Stimulated activated CD4-positive, alpha-beta T cell treated with anti-CD3 and anti-CD28 coated beads, TNF-alpha, amount 100 ng/mL, for 48 hours (primary cell): ENCODE results near the gene COL9A3.
"Not testable (repeated sequence)": the region's sequence is repeated elsewhere in the genome, so short reads cannot be mapped to it uniquely, and the experiment has no call there.

Experiments used
- DNase-seq, 3 donors: peaks; one replicate each; pipeline ENCODE4 v3.0.0-alpha.2; 2020; ENCODE audit warnings: low read depth in 3 of 3

The COL9A3 gene

DNA sequence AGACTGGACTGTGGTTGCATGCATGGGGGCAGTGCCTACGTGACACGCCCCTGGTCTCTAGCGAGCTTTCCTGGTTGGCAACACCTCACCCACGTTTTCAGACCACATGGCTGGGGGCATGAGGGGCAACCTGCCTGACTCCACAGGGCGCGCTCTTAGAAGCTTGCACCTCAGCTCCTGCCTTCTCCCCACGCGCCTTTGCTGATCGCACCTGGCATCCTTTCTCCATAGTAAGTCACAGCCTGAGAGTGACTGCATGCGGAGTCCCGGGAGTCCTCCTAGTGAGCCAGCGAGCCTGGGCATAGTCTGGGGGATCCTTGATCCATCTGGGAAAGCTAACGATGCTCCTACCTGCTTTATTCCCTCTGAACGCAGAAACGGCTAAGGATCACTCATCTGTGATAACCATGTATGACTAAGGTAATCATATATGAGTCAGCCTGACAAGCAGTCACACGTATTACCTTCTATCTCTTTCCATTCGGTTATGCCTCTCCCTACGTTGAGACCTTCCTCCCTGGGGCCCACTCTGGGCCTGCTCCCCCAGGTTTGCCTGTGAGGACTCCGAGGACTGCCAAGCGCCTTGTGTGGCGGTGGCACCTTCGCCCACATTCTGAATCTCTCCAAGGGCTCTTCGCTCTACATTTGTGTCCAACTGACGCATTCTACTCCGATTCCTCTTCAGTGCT, 40.2 kb downstream of the COL9A3 start:
- DNase-seq: no peak

DNA sequence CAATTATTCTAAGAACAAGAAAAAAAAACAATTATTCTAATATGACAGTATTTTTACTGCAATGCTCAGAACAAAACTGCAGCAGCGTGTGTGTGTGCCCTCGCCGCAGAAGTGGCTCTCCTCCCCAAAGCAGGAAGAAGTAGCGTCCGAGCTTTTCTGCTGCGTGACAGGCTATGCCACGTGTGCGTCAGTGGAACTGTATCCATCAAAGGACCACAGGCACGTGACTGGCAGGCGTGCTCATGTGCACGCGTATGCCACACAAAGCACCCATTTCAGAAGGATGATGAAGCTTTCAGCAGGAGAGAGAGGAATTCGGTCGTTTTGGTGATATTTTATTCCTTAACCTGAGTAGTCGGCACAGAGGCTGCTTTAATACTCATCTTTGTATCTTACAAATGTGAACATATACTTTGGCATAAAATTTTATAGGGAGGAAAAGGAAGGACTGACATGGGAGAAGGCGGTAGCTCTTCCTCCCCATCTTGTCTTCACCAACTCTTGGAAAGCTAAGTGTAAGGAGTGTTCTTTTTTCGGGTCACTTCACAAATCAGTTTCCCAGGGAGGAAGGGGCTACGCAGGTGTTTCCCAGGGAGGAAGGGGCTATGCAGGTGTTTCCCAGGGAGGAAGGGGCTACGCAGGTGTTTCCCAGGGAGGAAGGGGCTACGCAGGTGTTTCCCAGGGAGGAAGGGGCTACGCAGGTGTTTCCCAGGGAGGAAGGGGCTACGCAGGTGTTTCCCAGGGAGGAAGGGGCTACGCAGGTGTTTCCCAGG, 41.4 kb downstream of the COL9A3 start:
- no peak for DNase-seq

DNA sequence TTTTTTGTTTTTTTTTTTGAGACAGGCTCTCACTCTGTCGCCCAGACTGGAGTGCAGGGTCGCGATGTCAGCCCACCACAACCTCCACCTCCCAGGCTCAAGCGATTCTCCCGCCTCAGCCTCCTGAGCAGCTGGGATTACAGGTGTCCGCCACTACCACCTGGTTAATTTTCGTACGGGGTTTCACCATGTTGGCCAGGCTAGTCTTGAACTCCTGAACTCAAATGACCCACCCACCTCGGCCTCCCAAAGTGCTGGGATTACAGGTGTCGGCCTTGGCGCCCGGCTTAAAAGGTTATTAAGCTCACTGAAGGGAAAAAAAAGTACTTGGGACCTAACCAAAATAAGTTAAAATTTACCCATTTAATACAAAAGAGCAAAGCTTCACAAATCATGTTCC, 42.9 kb downstream of the COL9A3 start:
- DNase-seq: no peak

GRCh38 chr20:62860391-62860923, 43.6 kb downstream of the COL9A3 start:
- no peak for DNase-seq

DNA sequence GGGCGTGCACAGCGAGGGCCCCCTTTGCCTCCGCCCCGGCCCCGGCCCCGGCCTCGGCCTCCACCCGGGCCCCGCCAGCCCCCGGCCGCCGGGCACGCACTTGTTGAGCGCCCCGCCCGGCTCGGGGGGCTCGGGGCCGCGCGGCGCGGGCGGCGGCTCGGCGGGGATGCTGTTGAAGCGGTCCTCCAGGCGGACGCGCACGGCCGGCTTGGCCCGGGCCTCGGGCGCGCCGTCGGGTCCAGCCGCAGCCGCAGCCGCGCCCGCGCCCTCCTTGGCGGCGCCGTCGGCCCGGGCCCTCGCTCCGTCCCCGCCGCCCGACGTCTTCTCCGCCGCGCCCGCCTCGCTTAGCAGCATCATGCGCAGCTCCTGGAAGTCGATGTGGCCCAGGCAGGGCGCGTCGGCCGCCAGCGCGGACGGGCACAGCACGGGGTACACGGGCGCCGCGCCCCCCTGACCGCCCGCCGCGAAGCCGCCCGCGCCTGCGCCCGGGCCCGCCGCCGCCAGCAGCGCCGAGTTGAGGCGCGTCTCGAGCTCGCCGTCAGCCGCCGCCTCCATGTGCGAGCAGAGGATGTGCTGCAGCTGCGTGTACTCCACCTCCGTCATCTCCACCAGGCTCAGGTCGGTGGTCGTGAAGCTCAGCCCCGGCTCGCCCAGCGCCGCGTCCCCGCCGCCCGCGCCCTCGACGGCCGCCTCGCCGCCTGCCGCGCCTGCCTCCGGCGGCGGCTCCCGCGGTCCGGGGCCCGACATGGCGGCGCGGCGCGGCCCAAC, 44.3 kb downstream of the COL9A3 start:
- peak in 1 of 3 donors; percentile 13 for DNase-seq

DNA sequence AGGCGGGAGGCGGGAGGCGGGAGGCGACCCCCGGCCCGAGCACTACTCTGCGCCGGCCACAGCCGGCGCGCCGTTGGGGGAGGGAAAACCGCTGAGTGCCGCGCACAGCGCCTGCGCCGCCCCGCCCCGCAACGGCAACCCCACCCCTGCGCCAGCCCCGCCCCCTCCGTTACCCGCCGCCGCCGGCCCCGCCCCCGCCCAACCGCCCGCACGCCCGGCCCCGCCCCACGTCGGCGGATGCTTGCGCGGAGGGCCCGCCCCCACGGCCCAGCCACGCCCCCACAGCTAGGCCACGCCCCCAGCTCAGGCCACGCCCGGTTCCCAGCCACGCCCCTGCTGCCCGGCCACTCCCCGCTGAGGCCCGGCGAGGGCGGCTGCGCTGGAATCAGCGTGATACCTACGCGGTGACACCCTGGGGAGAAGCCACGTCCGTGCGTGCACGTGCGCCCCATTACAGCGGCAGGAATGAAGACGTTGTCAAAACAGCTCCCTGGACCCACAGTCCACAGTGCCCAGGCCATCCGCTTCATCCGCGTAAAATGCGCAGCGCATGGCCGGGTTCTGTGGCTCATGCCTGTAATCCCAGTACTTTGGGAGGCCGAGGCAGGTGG, 45.0 kb downstream of the COL9A3 start, which contains the start of gene TCFL5:
TSS of gene TCFL5 (minus strand) at position 97 of the 611 bp plus-strand sequence. CDS start 152 bp downstream, outside the sequence.
- DNase-seq: peak; percentile 89 to 95 (median 90)

DNA sequence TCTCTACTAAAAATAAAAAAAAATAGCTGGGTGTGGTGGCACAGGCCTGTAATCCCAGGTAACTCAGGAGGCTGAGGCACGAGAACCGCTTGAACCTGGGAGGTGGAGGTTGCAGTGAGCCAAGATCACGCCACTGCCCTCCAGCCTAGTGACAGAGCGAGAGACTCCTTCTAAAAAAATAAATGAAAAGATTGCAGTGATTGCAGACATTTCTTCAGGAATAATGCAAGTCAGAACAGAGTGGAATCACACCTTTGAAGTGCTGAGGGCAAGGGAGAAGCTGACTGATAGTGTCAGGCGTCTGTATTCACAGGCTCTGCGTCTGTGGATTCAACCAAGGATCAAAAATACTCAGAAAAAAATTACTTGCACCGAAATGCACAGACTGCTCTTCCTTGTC, 47.4 kb downstream of the COL9A3 start:
- DNase-seq: no peak

DNA sequence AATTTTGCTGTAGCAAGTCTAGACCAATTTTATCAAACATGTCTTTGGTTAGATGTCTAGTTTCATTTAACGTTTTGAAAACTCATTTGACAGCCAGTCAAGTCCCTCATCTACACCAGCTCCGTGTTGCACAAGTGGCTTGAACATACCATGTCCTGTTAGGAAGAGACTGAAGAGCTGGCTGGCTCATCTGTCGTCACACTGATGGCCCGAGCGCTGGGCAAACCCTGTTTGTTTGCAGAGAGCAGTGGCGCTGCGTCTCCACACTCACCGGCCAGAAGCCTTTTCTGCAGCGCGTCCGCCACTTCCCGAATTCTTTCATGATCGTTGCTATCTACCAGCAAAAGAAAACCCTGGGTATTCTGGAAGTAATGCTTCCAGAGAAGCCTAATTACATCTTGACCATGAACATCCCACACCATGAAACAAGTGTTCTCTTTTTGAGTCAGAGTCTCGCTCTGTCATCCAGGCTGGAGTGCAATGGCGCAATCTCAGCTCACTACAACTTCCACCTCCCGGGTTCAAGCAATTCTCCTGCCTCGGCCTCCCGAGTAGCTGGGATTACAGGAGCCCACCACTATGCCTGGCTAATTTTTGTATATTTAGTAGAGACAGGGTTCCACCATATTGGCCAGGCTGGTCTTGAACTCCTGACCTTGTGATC, 55.5 kb downstream of the COL9A3 start:
- no peak for DNase-seq

DNA sequence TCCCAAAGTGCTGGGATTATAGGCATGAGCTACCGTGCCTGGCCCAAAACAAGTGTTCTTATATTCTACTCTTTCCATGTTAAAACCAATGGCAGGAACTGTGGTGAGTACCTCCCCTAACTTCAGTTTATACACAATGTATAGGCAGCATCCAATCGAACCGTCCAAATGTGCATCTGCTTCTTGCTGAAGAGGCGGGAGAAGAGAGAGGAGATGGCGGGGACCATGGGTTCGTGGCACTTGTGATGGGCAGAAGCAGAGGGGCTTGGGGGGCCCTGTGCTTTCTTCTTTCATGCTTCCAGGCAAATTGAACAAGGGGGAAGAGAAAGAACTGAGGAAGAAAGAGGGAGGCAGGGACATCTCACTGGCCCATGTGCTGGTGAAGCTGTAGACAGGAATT, 56.0 kb downstream of the COL9A3 start:
- DNase-seq: no peak

DNA sequence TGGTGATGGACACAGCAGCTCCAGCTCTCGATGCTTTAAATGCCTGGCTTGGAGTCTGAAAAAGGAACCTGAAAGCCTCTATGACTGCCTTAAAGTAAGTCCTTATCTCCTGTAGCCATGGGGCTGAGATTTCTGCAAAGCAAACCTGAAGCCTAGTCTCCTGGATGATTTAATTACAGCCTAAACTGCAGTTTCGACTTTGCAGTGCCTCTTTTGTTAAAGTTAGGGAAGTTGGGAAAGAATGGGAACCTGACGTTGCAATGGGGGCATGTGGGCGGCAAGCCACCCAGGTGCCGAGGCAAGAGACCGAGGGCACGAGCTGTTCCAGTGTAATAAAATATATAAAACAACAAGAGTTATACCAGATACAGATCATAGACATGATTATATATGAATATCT, 56.4 kb downstream of the COL9A3 start:
- DNase-seq: no peak

- not testable (repeated sequence) for DNase-seq
Observed at GRCh38 chr20:62873681-62874031, 56.8 kb downstream of the COL9A3 start.

GRCh38 chr20:62874964-62875344, 58.1 kb downstream of the COL9A3 start:
- no peak for DNase-seq

- no peak for DNase-seq
Observed at GRCh38 chr20:62875419-62876361, 58.8 kb downstream of the COL9A3 start.

- DNase-seq: no peak
Observed at GRCh38 chr20:62876501-62876901, 59.7 kb downstream of the COL9A3 start.

DNA sequence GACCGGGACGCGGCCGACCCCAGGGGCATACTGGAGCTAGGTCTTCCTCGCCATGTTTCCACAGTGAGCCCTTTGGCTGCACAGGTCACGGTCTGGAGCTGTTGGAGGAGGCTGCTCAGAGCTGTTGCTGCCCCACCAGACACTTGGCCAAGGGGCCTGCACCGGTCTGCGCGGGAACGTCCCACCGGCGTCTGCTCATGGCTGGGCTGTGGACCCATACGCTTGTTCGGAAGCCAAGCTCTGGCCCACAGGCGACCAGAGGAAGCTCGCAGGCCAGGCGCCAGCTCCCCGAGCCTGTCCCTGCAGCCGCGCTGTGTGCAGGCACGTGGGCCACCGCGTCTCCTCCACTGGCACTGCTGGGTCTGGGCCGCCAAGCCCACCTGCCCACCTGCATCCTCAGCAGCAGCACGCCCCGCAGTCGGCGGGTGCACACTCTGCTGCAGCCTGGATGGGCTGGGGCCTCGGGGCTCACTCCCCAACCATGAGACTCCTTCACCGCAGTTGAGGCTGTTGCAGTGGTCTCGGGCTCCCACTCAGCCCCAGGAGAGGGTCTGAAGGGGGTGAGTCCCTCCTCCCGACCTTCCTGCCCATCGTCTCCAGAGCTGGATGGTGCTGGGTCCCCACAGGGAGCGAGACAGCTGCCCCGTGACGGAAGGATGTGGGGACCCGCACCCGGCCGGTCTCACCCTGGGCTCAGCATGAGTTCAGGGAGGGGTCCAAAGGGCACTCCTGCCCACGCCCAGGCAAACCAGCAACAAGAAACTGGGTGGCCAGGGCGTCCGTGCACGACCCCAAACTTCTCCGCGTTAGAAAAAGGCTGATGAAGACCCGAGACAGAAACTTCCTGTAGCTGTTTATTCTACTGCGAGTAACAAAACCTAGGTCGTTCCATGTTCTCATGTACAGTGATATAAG, 60.3 kb downstream of the COL9A3 start:
- DNase-seq: no peak

DNA sequence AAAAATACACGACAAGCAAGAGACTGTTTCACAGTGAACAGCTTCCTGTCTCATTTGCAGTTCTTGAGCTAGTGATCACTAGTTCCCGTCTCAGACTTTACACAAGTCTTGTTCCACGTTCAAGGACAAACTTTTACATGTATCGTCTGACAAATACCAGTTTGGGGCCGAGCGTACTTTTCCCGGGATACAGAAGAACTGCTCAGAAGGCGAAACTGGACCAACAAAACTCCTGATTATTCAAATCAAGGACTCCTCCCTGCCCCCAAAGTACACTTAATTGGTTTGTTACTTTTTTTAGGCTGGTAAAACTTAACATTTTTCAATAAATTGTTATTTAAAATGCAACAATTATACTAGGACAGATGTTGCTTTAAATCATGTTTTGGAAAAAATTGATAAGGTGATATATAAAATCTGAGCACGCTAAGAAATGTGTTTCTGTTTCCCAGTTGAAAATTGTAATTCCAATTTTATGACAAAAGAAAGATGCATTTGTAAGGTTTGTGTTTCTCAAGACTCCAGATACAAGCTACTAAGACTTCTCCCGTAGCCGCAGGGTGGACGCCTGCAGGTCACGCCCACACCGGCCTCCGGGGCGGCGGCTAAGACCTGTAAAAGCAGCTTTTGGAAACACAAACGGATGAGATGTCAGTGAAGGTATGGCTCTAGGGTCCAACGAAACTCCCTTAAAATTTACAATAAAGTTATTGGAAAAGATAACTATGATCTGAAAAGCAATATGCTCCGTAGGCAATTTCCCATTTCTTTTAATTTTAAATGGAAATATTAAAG, 61.6 kb downstream of the COL9A3 start:
- DNase-seq: no peak

DNA sequence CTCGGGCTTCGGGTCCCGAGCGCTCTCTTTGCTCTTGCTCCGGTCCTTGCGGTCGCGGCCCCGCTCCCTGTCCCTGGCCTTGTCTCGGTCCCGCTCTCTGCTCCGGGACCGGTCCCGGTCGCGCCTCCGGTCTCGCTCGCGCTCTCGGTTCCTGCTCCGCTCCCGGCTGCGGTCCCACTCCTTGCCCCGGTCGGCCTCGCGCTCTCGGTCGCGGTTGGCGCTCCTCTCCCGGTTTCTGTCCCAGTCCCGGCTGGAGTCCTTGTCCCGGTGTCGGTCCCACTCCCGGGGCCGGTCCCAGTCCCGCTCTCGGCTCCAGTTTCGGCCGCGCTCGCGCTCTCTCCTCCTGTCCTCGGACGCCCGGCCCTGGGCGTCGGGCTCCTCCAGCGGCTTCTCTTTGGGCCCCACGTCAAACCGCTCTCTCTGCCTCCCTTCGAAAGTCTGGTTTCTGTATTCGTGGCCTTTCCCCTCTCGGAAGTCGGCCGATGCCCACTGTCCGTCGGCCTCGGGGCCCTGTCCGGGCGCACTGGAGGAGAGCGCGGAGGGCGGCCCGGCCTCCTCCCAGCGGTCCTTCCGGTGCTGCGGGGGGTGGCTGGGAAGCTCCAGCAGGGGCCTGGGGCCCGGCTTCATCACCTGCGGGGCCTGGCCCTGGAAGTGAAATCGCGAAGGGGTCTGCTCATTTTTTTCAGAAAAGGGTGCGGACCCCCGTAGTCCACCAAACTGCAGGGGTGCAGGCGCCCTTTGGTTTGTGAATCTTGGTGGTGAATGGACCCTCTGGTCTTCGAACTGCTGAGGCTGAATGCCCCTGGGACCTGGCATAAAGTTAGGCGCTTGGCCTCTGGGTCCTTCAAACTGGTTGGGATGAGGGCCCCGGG, 62.7 kb downstream of the COL9A3 start:
- no peak for DNase-seq
